Tibial nerve (tissue), 4 donors: Measurements from ENCODE around the gene LSAMP.

Experiments used
- CTCF ChIP-seq, 5 experiments: fragments of 200-600 bp in 3 of 5; fragments of 450-650 bp in 2 of 5; sonication (generic) in 3 of 5; IDR thresholded peaks; one replicate each; pipeline ENCODE4 v1.5.1; 2016 to 2019; ENCODE audit warnings: antibody characterized with exemption in 5 of 5, mild to moderate bottlenecking in 3 of 5, moderate library complexity in 2 of 5
- EP300 ChIP-seq, 2 donors: sonication (generic); formaldehyde crosslinking; IDR thresholded peaks; one replicate each; pipeline ENCODE4 v1.6.1; 2017; ENCODE audit warnings: antibody characterized with exemption in 2 of 2, mild to moderate bottlenecking in 1 of 2
- POLR2A ChIP-seq, 2 donors: fragments of 450-650 bp; IDR thresholded peaks; one replicate each; pipeline ENCODE4 v1.6.1; 2017; ENCODE audit warnings: antibody characterized with exemption in 2 of 2, mild to moderate bottlenecking in 2 of 2, moderate library complexity in 2 of 2

- TF ChIP-seq CTCF (IDR thresholded peaks at IDR 0.05): no peak
- no peak for TF ChIP-seq POLR2A (IDR thresholded peaks at IDR 0.05)
- no peak for TF ChIP-seq EP300 (IDR thresholded peaks at IDR 0.05)
These were observed 389.0 kb downstream of the LSAMP start for GRCh38 chr3:116056280-116056679.
